HG03342 (cell line): ENCODE data around the gene DNAJC5.
A peak's percentile ranks its signal among the peaks of the same experiment; 100 is the strongest.
"Not testable (repeated sequence)": the region's sequence is repeated elsewhere in the genome, so short reads cannot be mapped to it uniquely, and the experiment has no call there.

Source experiments
- ATAC-seq: cut with Tn5 transposase; IDR thresholded peaks from one replicate; pipeline ENCODE4 v1.9.1; 2021; ENCODE audit warnings: mild to moderate bottlenecking, moderate library complexity; ENCODE audit not compliant: unreplicated experiment

DNAJC5 gene

DNA sequence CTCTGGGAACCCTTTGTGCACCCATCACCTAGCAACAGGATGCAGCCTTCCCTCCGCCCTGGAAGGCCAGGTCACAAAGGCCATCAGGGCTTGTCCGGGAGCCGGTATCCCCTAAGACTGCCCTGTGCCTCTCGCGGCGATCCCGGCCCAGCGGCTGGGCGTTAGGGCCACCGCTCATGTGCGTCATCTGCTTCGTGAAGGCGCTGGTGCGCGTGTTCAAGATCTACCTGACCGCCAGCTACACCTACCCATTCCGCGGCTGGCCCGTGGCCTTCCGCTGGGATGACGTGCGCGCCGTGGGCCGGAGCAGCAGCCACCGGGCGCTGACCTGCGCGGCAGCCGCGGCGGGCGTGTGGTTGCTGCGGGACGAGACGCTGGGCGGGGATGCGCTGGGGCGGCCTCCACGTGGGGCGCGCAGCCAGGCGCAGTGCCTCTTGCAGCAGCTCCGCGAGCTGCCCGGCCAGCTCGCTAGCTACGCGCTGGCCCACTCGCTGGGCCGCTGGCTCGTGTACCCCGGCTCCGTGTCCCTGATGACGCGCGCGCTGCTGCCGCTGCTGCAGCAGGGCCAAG, 33.5 kb upstream of the DNAJC5 start, which contains the start of gene ABHD16B:
TSS of gene ABHD16B (plus strand) at position 134 of the 570 bp plus-strand sequence. CDS start at position 177, 43 bp downstream.
- no peak for ATAC-seq

DNA sequence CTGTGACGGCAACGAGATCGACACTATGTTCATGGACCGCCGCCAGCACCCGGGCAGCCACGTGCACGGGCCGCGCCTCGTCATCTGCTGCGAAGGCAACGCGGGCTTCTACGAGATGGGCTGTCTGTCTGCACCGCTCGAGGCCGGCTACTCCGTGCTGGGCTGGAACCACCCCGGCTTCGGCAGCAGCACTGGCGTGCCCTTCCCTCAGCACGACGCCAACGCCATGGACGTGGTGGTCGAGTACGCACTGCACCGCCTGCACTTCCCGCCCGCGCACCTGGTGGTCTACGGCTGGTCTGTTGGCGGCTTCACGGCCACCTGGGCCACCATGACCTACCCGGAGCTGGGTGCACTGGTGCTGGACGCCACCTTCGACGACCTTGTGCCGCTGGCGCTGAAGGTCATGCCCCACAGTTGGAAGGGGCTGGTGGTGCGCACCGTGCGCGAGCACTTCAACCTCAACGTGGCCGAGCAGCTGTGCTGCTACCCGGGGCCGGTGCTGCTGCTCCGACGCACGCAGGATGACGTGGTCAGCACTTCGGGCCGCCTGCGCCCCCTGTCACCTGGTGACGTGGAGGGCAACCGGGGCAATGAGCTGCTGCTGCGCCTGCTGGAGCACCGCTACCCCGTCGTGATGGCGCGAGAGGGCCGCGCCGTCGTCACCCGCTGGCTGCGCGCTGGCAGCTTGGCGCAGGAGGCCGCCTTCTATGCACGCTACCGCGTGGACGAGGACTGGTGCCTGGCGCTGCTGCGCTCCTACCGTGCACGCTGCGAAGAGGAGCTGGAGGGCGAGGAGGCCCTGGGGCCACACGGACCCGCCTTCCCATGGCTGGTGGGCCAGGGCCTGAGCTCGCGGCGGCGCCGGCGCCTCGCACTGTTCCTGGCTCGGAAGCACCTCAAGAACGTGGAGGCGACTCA, 32.7 kb upstream of the DNAJC5 start:
- no peak for ATAC-seq

- no peak for ATAC-seq
Observed at GRCh38 chr20:63863021-63863797, 31.7 kb upstream of the DNAJC5 start.

GRCh38 chr20:63863798-63864544, 31.0 kb upstream of the DNAJC5 start:
- peak; percentile 64 for ATAC-seq

- no peak for ATAC-seq
Observed at GRCh38 chr20:63864545-63864977, 30.4 kb upstream of the DNAJC5 start.

DNA sequence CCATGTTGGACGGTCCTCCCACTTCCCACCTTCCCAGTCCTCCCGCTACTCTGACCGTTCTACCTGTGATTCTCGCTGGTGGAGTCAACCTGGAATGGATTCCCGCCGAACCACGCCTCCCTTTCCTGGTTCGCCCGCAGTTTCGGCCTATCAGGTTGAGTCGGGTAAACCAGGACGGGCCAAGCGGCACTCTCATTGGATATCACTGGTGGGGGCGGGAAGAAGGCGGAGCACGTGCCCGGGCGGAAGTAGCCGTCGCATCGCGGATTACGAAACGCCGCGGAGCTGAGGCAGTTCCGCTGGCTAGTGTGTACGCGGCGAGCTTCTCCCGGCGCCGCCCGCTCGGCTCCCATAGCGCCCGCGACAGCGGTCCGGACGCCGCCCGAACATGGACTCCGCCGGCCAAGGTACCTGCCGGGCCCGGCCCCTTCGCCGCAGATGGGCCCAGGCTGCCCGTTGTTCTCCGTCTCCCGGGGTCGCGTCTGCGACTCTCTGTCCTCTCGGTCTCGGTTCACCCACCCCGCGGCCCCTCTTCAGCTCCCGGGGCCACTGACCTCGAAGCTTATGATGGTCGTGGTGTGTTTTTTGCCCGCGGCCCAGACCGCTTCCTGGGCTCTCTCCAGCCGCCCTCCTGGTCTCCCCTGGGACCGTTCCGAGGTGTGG, 29.8 kb upstream of the DNAJC5 start, which contains the start of gene TPD52L2:
TSS of gene TPD52L2 (plus strand) at position 293 of the 663 bp plus-strand sequence. CDS start at position 389, 96 bp downstream.
- ATAC-seq: peak; percentile 70

- ATAC-seq: not testable (repeated sequence)
Observed at GRCh38 chr20:63867042-63867441, 27.9 kb upstream of the DNAJC5 start.

DNA sequence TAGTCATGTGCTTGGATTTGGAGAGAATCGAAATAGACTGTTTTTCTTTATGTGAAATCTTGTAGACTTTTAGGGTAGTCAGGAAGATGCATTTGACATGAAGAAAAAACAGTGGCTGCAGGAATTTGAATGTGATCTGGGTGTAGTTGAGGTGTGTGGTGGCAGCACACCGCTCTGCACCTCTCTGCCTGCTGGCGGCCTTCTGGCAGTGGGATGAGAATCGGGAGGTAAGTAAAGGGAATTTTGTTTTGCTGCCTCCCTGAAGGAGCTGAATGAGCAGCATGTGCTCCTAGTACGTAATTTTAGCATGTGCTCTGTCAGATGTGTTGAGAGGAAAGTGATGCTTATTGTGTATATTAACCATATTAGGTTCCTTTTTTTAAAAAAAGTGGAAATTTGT, 26.7 kb upstream of the DNAJC5 start:
- ATAC-seq: no peak

GRCh38 chr20:63873477-63873971, 21.4 kb upstream of the DNAJC5 start:
- no peak for ATAC-seq

DNA sequence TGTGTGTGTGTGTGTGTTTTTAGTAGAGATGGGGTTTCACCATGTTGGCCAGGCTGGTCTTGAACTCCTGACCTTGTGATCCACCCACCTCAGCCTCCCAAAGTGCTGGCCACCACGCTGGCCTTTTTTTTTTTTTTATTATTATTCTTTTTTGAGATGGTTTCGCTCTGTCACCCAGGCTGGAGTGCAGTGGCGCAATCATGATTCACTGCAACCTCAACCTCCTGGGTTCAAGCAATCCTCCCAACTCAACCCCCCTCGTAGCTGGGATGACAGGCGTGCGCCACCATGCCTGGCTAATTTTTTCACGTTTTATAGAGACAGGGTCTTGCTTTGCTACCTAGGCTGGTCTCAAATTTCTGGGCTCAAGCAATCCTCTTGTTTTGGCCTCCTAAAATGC, 20.7 kb upstream of the DNAJC5 start:
- ATAC-seq: not testable (repeated sequence)

DNA sequence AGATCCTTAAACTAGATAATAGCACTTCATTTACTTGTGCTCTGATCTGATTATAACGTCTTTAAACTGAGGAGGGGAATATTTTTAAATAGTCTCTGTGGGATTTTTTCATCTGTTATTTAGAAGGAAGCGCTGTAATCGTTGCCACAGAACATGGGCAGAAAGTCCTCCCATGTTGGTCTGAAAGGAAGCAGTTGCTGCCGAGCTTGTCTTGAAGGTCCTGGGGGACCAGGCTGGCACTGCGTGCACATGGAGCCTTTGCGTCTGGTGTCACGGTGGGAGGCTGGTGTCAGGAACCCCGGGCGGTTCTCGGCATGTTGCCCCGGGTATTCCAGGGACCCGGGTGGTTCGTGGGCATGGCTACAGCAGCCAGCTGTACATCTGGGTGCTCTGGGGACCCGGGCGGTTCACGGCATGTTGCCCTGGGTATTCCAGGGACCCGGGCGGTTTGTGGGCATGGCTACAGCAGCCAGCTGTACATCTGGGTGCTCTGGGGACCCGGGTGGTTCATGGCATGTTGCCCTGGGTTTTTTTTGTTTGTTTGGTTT, 18.4 kb upstream of the DNAJC5 start:
- no peak for ATAC-seq

DNA sequence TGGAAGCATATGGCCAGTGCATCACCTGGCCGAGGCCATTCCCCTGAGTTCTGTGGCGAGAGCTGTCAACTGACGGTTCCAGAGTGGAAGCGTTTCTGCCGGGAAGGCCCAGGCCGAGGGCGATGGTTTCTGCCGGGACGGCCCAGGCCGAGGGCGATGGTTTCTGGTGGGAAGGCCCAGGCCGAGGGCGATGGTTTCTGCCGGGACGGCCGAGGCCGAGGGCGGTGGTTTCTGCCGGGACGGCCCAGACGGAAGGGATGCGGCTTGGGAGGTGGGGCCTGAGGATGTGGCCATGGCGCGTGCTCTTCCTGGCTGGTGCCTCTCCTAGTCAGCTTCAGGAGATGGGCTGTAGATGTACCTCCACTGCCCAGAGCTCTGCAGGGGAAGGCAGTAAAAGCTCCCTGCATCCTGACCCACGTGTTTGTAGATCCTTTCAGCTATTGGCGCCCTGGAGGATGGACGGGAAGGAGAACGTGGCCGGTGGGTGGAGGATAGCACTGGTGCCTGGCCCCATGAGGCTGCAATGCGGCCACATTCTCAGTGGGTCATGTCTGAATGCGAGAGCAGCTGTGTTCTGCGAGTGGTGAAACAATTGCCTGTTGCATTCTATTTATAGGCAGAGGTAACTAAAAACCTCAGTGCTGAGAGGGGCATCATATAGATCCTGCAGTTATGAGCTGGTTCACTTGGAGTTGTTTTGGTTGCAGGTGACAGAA, 17.0 kb upstream of the DNAJC5 start:
- no peak for ATAC-seq

- no peak for ATAC-seq
Observed at GRCh38 chr20:63878899-63879663, 15.8 kb upstream of the DNAJC5 start.

- ATAC-seq: not testable (repeated sequence)
Observed at GRCh38 chr20:63880901-63881300, 14.0 kb upstream of the DNAJC5 start.

- no peak for ATAC-seq
Observed at GRCh38 chr20:63881451-63882226, 13.3 kb upstream of the DNAJC5 start.

DNA sequence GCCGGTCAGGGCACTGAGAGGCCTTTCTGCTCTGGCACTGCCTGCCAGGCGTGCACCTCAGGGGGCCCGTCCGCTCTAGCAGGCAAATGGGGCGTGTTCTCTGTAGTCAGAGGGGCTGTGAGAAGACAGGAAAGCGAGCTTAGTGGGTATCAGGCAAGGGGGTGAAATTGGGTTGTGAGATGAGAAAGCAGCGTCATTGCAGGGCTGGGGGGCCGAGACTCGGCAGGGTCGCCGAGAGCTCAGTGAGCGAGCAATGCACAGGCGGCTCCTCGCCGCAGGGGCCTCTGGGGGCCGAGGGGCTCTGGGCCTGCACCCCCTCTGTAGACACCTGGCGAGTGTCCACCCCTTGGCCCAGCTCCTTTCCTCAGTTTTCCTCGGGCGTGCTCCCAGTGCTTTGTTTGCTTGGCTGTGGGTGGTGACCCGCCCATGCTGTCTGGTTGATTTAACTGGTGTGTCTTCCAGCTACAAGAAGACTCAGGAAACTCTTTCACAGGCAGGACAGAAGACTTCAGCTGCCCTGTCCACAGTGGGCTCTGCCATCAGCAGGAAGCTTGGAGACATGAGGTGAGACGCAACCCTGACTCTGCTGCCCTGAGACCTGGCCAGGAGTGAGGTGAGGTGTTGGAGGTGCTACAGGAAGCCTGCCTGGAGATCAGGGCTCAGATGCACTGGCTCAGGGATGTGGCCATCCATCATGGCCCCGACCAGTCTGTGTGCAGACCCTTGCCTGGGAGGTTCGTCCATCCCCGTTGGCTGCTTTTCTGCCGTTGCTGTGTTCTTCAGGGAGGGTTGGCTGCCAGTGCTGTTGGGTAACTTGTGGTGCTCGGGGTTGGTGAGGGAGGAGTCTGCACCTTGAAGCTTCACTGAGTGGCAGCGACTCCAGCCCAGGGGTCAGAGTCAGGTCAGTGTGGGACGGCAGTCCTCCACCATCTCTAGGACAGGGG, 12.4 kb upstream of the DNAJC5 start:
- no peak for ATAC-seq
